GM19395 (cell line): Measurements from ENCODE around the gene PLP1.
"Not testable (repeated sequence)": the region's sequence is repeated elsewhere in the genome, so short reads cannot be mapped to it uniquely, and the experiment has no call there.

Source experiments
- ATAC-seq: cut with Tn5 transposase; IDR thresholded peaks from one replicate; pipeline ENCODE4 v1.9.1; 2021; ENCODE audit warnings: mild to moderate bottlenecking, moderate library complexity; ENCODE audit not compliant: unreplicated experiment

PLP1 gene

GRCh38 chrX:103776546-103776945, at the start of gene PLP1:
Gene PLP1 (plus strand): TSS chrX:103776840. CDS start chrX:103776996, 156 bp downstream.
- ATAC-seq, result no peak

GRCh38 chrX:103727115-103727514, 49.5 kb upstream of the PLP1 start:
- no peak for ATAC-seq

GRCh38 chrX:103729015-103729414, 47.6 kb upstream of the PLP1 start:
- no peak for ATAC-seq

- no peak for ATAC-seq
Observed at GRCh38 chrX:103730147-103730795, 46.4 kb upstream of the PLP1 start.

- no peak for ATAC-seq
Observed at GRCh38 chrX:103730796-103731493, 45.7 kb upstream of the PLP1 start.

GRCh38 chrX:103733017-103733416, 43.6 kb upstream of the PLP1 start:
- ATAC-seq, result no peak

- no peak for ATAC-seq
Observed at GRCh38 chrX:103734125-103734760, 42.4 kb upstream of the PLP1 start.

- no peak for ATAC-seq
Observed at GRCh38 chrX:103737696-103738095, 38.9 kb upstream of the PLP1 start.

GRCh38 chrX:103739421-103739820, 37.2 kb upstream of the PLP1 start:
- ATAC-seq, result no peak

- no peak for ATAC-seq
Observed at GRCh38 chrX:103741879-103742278, 34.8 kb upstream of the PLP1 start.

DNA sequence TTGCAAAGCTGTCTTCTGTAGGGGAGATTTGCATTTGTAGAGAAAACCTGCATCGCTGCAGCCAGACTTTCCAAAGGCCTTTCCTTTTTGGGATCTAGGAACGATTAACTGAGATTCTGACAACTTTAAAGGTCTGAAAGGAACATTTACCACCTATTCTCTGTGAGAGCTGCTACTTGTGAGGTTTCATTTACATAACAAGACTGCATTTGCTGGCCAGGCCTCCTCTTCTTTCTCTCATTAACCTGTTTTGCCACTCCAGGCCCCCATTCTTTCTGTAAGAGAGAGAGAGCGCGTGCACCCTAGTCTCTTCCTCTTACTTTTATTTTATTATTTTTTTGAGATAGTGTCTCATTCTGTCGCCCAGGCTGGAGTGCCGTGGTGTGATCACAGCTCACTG, 34.3 kb upstream of the PLP1 start:
- no peak for ATAC-seq

DNA sequence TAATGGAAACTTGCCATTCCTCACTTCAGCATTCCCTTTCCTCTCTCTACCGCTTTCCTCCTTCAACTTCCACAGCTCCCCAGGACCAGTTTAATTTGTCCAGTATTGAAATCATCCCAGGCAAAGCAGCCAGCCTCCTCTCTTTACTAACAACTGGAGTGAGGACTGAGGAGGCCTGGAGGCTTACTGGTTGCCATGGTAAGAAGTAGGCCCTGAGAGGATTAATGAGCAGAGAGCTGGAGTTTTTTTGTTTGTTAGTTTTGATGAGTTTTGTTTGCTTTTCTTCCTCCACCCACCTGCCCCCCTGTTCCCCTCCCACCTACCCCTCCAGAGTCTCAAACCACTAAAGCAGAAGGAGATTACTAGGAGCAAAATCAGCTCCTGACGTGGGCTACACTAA, 29.5 kb upstream of the PLP1 start:
- ATAC-seq, result no peak

- no peak for ATAC-seq
Observed at GRCh38 chrX:103754401-103754800, 22.2 kb upstream of the PLP1 start.

- no peak for ATAC-seq
Observed at GRCh38 chrX:103756736-103757135, 19.9 kb upstream of the PLP1 start.

- ATAC-seq, result no peak
Observed at GRCh38 chrX:103758555-103758954, 18.1 kb upstream of the PLP1 start.

DNA sequence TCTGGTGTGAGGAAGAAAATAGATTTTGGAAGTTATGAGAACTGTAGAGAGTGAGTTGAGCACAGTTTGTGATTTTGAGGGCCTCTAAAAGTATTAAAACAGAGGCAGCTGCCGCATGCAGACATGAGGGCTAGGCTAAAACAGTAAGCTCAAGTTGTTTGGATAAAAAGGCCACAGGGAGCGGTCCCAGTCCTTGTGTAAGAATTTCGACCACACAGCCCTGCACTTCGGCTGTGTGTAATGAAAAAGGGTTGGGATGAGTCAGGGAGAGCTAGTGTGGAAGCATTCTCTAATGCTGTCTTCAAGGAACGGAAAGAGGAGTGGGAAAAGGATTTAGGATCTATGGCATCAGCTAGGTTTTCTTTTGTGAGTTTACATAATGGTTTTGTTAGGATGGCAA, 13.1 kb upstream of the PLP1 start:
- not testable (repeated sequence) for ATAC-seq

DNA sequence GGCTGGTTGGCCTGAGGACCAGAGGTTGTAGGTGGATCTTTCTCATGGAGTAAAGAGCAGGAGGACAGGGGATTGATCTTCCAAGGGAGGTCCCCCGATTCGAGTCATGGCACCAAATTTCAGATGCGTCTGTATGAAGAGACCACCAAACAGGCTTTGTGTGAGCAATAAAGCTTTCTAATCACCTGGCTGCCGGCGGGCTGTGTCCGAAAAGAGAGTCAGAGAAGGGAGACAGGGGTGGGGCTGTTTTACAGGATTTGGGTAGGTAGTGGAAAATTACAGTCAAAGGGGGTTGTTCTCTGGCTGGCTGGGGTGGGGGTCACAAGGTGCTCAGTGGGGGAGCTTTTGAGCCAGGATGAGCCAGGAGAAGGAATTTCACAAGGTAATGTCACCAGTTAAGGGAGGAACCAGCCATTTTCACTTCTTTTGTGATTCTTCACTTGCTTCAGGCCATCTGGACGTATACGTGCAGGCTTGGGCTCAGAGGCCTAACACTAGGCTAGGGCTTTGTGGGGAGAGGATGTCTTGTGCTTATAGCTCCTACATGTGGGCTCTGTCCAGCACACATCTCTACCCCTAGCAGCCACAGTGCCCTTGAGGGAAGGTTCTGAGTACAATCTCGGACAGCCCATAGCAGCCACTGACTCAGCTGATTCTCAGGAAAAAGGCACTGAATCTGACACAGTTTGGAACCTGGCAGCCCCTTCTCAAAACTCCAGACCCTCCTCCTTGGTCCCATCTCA, 9.7 kb upstream of the PLP1 start:
- ATAC-seq, result not testable (repeated sequence)

DNA sequence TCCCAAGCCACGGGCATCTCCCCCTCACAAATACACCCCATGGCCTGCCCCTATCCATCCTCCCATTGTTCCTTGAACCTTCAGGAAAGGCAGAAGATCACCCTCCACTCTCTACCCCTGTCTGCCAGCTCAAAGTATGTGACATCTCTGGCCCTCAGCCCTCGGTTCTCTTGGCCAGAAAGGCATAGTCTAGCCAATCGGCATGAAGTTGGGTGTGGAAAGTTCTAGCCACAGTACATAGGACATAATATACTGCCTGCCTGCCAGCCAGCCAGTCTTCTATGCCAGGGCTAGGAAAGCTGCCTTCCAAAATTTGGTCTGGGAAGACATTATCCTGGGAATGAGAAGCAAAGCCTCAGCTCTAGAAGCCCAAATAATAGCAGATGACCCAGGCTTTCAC, 3.2 kb upstream of the PLP1 start:
- ATAC-seq, result no peak

DNA sequence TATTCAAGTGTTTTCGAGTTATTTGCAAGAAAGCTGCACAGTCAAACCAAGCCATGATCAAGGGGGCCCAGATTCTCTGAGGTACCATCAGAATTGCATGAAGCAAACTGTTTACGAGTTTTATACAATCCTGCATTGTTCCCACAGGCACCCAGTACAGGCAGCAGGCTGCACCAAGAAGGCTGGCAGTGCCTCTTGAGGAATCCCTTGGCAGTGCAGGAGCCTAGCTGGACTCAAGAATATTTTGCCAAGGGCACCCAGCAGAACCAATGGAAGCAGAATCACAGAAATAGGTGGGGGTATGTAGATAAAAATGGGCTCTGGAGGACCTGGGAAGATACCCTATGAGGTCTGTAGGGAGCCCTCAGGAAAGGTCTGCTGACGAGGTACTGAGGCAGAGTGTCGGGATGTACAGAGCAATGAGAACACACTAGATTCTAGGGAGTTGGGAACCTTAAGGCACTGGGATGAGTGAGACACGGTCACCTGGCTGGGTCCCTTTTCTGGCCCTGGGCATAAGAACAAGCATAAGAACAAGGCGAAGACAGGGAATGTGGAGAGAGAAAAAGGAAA, 2.5 kb upstream of the PLP1 start:
- no peak for ATAC-seq

DNA sequence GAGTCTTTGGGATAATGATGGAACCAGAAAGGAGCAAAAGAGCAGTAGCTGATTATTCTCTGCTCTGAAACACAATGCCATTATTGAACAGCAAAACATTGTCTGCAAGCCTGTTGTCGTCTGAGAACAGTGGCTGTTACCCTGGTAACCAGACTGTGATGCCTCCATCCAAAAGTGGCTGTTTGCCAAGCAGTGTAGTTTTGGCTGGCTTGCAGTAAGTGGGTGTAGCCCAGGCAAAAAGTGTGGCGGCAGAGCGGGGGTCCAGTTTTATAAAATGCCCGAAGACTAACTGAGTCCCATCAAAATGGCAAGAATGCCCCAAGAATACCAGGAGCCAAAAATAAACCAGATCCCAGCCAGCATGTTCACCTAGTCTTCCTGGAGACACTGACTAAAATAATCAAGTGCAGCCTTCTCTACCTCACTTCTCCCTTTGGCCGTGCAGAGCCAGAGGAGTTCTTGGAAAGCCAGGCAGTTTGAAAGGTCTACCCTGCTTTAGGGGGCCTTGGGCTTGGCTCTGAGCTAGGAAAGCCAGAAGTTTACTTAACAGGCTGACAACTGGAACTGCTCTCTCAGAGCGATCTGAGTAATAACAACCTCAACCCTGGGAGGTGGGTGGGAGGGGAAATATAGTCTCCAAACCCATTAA, 2.6 kb downstream of the PLP1 start:
- no peak for ATAC-seq
